Lung (tissue), 12 donors: Measurements from ENCODE around the gene CLDN4. TPM values are rescaled to one million over a fixed set of nuclear protein-coding genes. Genes with fewer than 3 reads are reported as not detected.

Source experiments
- ATAC-seq: fragments of 200-7000 bp; cut with Tn5 transposase; one replicate; pipeline ENCODE4 v1.9.1; 2020; ENCODE audit warnings: moderate number of reproducible peaks; ENCODE audit not compliant: insufficient read depth, low FRiP score
- DNase-seq, 3 donors: peaks; one replicate each; pipeline ENCODE4 v3.0.0-alpha.2; 2013 to 2017
- H3K27ac ChIP-seq, 2 donors: one replicate each; pipeline ENCODE4 v1.5.1; 2013; ENCODE audit warnings: mild to moderate bottlenecking in 2 of 2, moderate library complexity in 2 of 2, control low read depth in 1 of 2, inconsistent platforms in 1 of 2, low read depth in 1 of 2, low read length in 1 of 2
- H3K27me3 ChIP-seq, 3 donors: one replicate each; pipeline ENCODE4 v1.5.1; 2013; ENCODE audit warnings: low read length in 2 of 3; ENCODE audit not compliant: control insufficient read depth in 3 of 3, insufficient read depth in 3 of 3
- H3K36me3 ChIP-seq, 4 donors: one replicate each; pipeline ENCODE4 v1.5.1; 2013; ENCODE audit warnings: low read length in 4 of 4, mild to moderate bottlenecking in 1 of 4, moderate library complexity in 1 of 4; ENCODE audit not compliant: control insufficient read depth in 4 of 4, insufficient read depth in 4 of 4
- H3K4me1 ChIP-seq, 5 donors: one replicate each; pipeline ENCODE4 v1.5.1; 2013; ENCODE audit warnings: low read length in 5 of 5, mild to moderate bottlenecking in 2 of 5, moderate library complexity in 1 of 5; ENCODE audit not compliant: control insufficient read depth in 5 of 5, insufficient read depth in 5 of 5
- H3K4me3 ChIP-seq: one replicate; pipeline ENCODE4 v1.5.1; 2013; ENCODE audit warnings: mild to moderate bottlenecking, control low read depth, moderate library complexity
- H3K9ac ChIP-seq, 2 donors: one replicate each; pipeline ENCODE4 v1.5.1; 2013; ENCODE audit warnings: low read length in 2 of 2, control low read depth in 1 of 2; ENCODE audit not compliant: insufficient read depth in 1 of 2
- H3K9me3 ChIP-seq, 4 donors: one replicate each; pipeline ENCODE4 v1.5.1; 2013; ENCODE audit warnings: low read length in 3 of 4, mild to moderate bottlenecking in 1 of 4, moderate library complexity in 1 of 4; ENCODE audit not compliant: control insufficient read depth in 4 of 4, insufficient read depth in 3 of 4
- CTCF ChIP-seq: IDR thresholded peaks from 2 replicates; pipeline ENCODE4 v1.5.1; 2012; ENCODE audit warnings: mild to moderate bottlenecking; ENCODE audit errors: control extremely low read depth, extremely low read depth
- WGBS, 2 donors: extraction: QIAGEN DNeasy Blood & Tissue Kit; methylation state at CpG; one replicate each; pipeline ENCODE4 v1.1.7; 2013; 5-methylcytosine and 5-hydroxymethylcytosine counted together
- polyA plus RNA-seq, 2 donors: library from polyadenylated mRNA; stranded (reverse); fragments of 200-250 nt; gene quantifications; one replicate each; pipeline ENCODE4 v1.2.1, GENCODE V29; 2013
- total RNA-seq, 2 donors: library from RNA; depleted of rRNA in 1 of 2; stranded (reverse); fragments of >200 nt in 1 of 2; gene quantifications; one replicate each; pipeline ENCODE4 v1.2.1, GENCODE V29; 2014 to 2021
- donor health status: control.
- donor health status: control.
- donor health status: Bipolar disorder and iron deficiency.
- donor health status: healthy.
- donor health status: DM: yes; HTN: yes; CAD: no.

The CLDN4 gene
- total and polyA plus RNA-seq, 4 donors, result 99.8 to 169 (median 152) TPM

DNA sequence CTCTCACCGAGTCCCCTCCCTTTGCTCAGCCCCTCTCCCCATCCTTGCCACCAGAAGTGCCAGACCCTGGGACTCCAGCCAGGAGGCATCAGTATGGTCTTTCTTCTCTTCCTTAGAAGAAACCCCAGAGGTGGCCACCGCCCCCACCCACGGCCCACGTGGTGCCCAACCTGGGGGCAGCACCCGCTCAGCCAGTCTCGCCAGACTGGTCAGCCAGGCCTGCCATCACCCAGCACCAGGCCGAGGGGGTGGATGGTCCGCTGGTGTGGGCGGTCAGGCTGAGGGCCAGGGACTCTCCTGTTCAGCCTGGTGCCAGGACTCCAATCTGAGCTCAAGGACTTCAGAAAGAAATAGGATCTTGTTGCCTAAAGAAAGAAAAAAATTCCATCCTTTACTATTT lies 5.8 kb upstream of the CLDN4 start:
- WGBS, 2 donors, result 76 to 83% methylated on average over 9 of the region's 9 CpGs
- no peaks in the 10 kb centered on the region for H3K27me3 ChIP-seq
- no peak overlapping the region for H3K4me3 ChIP-seq
- no peak overlapping the region for H3K27ac ChIP-seq
- no peak for TF ChIP-seq CTCF
- no peak for DNase-seq
- peaks cover 0 to 20% (median 11%) of the 10 kb centered on the region in 5 donors for H3K4me1 ChIP-seq
- H3K36me3 ChIP-seq, result no peaks in the 10 kb centered on the region
- H3K9ac ChIP-seq, result no peak overlapping the region
- H3K9me3 ChIP-seq, result no peaks in the 10 kb centered on the region
- ATAC-seq, result no peak

DNA sequence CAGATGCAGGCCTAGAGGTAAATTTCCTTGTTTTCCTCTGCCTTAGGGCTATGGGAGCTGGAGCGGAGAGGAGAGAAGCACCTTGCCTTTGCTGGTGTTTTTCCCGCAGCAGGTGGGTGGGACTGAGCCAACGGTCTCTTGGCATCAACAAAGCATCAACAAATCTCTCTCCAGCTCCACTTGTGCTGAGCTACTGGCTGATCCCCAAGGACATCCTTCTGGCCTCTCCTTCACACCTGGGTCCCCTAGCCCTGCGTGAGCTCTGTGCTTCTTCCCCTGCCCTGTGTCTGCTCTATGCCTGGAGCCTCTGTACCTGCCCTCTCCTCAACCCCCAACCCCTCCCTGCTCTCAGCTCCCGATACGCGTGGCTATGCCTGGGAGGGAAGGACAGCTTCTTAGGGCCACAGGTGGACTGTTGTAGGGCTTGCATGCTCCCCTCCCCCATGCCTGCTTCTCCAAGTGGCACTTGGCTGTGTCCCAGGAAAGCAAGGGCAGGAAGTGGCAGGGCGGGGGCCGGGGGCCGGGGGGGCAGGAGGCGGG lies 3.2 kb upstream of the CLDN4 start:
- H3K9me3 ChIP-seq, result no peaks in the 10 kb centered on the region
- 14 to 19% methylated on average over 8 to 11 of the region's 11 CpGs for WGBS, 2 donors
- H3K27me3 ChIP-seq, result peaks cover 0 to 5% (median 3%) of the 10 kb centered on the region in 3 donors
- DNase-seq (peak; percentile 71 to 84 (median 84)), ATAC-seq (peak; percentile 9)
- no peak overlapping the region for H3K4me3 ChIP-seq
- peaks cover 0 to 23% (median 14%) of the 10 kb centered on the region in 5 donors for H3K4me1 ChIP-seq
- H3K27ac ChIP-seq, result peak overlapping the region in 1 of 2 donors; percentile 58
- no peaks in the 10 kb centered on the region for H3K36me3 ChIP-seq
- peak overlapping the region in 1 of 2 donors; percentile 14 for H3K9ac ChIP-seq
- no peak for TF ChIP-seq CTCF

DNA sequence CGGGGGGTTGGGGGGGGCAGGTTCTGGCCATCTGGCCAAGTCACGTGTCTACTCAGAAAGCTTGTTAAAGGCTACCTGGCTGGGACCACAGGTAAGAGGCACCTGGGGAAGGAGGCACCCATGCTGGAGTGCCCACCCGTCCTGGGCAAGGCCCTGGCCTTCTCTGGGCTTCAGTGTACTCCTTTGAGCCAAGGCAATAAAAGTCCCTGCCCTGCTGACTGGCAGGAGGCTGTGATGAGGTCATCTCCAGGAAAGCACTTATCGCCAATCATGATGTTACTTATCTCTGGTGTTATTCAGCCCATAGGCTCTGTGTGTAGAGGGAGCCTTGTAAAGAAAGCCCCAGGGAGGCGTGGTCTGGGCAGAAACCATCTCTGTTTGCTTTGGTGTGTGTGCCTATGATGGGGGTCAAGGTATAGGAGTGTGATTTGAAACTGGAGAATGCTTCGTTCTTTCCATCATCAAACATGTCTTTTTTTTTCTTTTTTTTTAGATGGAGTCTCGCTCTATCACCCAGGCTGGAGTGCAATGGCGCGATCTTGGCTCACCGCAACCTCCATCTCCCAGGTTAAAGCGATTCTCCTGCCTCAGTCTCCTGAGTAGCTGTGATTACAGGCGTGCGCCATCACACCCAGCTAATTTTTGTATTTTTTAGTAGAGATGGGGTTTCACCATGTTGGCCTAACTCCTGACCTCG lies 2.5 kb upstream of the CLDN4 start:
- no peaks in the 10 kb centered on the region for H3K36me3 ChIP-seq
- peak overlapping the region; percentile 11 to 26 for H3K9ac ChIP-seq
- TF ChIP-seq CTCF, result no peak
- H3K9me3 ChIP-seq, result no peaks in the 10 kb centered on the region
- H3K4me1 ChIP-seq, result peaks cover 0 to 23% (median 14%) of the 10 kb centered on the region in 5 donors
- H3K4me3 ChIP-seq, result no peak overlapping the region
- DNase-seq (peak in 2 of 3 donors; percentile 52 to 72), ATAC-seq (peak; percentile 27)
- WGBS, 2 donors, result 55 to 63% methylated on average over 14 of the region's 14 CpGs
- H3K27ac ChIP-seq, result peak overlapping the region in 1 of 2 donors; percentile 93
- peaks cover 0 to 5% (median 3%) of the 10 kb centered on the region in 3 donors for H3K27me3 ChIP-seq
